Stimulated activated CD8-positive, alpha-beta memory T cell treated with anti-CD3 and anti-CD28 coated beads, Interleukin-12 subunit alpha, Interleukin-12 subunit beta, amount 100 ng/mL, for 24 hours (primary cell): ENCODE data around the gene AKR1A1.
"Not testable (repeated sequence)": the region's sequence is repeated elsewhere in the genome, so short reads cannot be mapped to it uniquely, and the experiment has no call there.

Source experiments
- DNase-seq: peaks from one replicate; pipeline ENCODE4 v3.0.0-alpha.2; 2020; ENCODE audit errors: extremely low read depth

Gene AKR1A1

GRCh38 chr1:45523516-45523915 lies 27.1 kb upstream of the AKR1A1 start:
- DNase-seq, result not testable (repeated sequence)

GRCh38 chr1:45523975-45524374 lies 26.7 kb upstream of the AKR1A1 start:
- DNase-seq, result not testable (repeated sequence)

GRCh38 chr1:45526135-45526644 lies 24.4 kb upstream of the AKR1A1 start:
- no peak for DNase-seq

GRCh38 chr1:45530632-45531135 lies 19.9 kb upstream of the AKR1A1 start:
- no peak for DNase-seq

- DNase-seq, result no peak
Measured at GRCh38 chr1:45531873-45532272, 18.8 kb upstream of the AKR1A1 start.

- DNase-seq, result no peak
Measured at GRCh38 chr1:45535988-45536766, 14.4 kb upstream of the AKR1A1 start.

GRCh38 chr1:45536886-45537285 lies 13.7 kb upstream of the AKR1A1 start:
- DNase-seq, result no peak

- DNase-seq, result no peak
Measured at GRCh38 chr1:45541193-45541592, 9.4 kb upstream of the AKR1A1 start.

GRCh38 chr1:45542591-45542990 lies 8.0 kb upstream of the AKR1A1 start:
- DNase-seq, result no peak

- peak; percentile 43 for DNase-seq
Measured at GRCh38 chr1:45543581-45544417, 6.8 kb upstream of the AKR1A1 start.

GRCh38 chr1:45544530-45544929 lies 6.1 kb upstream of the AKR1A1 start:
- no peak for DNase-seq

GRCh38 chr1:45545019-45545493 lies 5.6 kb upstream of the AKR1A1 start:
- DNase-seq, result no peak

GRCh38 chr1:45545553-45546310 lies 4.9 kb upstream of the AKR1A1 start:
- DNase-seq, result no peak

GRCh38 chr1:45551684-45552083 lies 1.1 kb downstream of the AKR1A1 start:
- DNase-seq, result no peak

- DNase-seq, result no peak
Measured at GRCh38 chr1:45552331-45552730, 1.7 kb downstream of the AKR1A1 start.

- no peak for DNase-seq
Measured at GRCh38 chr1:45554198-45554597, 3.6 kb downstream of the AKR1A1 start.

- no peak for DNase-seq
Measured at GRCh38 chr1:45557422-45557944, 6.9 kb downstream of the AKR1A1 start.

- no peak for DNase-seq
Measured at GRCh38 chr1:45563843-45564242, 13.2 kb downstream of the AKR1A1 start.

GRCh38 chr1:45566722-45567121 lies 16.1 kb downstream of the AKR1A1 start:
- DNase-seq, result no peak

GRCh38 chr1:45567911-45568310 lies 17.3 kb downstream of the AKR1A1 start:
- no peak for DNase-seq

GRCh38 chr1:45568421-45568820 lies 17.8 kb downstream of the AKR1A1 start:
- DNase-seq, result no peak
